NCI-H1105 treated with DMSO at 0.1 percent for 48 hours (cell line): ENCODE data around the gene TP53I11.

Source experiments
- DNase-seq: peaks from one replicate; lab custom pipeline; 2025; lab: John Stamatoyannopoulos, UW

Gene TP53I11

DNA sequence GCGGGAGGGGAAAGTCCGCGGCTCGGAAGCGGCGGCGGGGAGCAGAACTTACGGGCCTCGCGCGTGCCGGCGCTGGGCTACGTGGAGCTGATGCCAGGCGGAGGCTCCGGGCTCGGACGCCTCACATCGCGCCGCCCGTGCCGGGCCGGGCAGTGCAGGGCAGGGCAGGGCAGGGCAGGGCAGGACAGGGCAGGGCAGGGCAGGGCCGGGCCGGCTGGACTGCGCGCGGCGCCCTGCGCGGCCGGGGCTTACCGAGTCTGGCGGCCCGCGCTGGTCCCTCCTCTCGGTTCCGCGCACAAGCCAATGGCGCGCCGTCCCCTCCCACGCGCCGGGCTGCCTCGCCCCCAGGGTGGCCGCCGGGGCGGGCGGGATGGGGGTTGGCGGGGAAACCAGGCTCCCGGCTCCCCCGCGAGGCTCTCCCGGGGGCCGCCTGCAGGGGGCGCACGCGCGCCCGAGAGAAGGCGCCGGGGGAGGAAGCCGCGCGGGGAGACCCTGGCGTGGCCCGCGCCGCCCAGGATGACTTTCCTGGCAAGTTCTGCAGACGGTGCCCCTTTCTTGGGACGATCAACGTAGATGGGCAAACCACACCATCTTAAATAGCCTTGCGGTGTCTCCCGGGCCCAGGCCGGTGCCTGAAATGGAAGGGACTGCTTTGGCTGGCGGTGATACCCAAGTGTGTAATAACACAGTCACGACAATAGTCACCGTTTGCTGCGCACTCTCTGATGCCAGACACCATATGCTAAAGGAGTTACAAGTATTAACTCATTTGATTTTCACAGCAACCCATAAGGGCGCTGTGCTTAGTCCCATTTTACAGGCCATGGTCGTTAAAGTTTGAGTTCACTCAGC lies at the start of gene TP53I11:
Gene TP53I11 (minus strand): TSS at position 259 of the 852 bp plus-strand sequence. CDS start 12,548 bp downstream, outside the sequence.
- peak; percentile 68 for DNase-seq

DNA sequence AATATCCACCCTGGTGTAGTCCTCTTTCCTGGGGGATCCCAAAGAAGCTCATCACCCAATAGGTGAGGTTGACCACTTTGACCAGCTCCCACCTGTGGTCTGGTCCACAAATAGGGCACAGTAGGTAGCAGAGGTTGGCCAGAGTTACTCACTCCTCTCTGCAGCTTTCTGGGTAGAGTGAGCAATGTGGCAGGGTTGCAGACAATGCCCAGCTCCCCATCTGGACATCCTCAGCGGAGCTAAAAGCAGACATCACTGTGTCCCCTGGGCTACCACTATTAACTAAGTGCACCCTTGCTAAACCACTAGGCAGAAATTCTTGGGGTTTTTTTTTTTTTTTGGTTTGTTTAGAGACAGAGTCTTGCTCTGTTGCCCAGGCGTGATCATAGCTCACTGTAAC lies 48.4 kb upstream of the TP53I11 start:
- DNase-seq = no peak

DNA sequence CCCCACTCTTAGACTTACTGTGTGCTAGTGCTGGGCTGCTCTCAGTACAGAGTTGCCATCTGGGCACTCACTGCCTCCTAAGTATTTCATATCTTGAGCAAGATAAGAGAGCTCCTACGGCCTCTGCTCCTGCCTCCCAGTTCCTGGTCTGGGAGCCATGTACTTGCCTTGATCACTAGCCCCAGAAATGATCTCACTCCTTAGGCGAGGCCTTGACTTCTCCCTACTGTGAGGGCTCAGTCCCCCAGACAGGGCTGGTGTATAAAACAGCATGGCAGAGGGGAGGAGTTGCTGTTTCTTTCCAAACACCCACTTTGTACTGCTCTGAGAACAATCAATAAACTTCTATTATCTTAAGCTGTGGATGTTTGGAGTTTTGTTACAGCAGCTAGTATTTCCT lies 47.4 kb upstream of the TP53I11 start:
- no peak for DNase-seq

DNA sequence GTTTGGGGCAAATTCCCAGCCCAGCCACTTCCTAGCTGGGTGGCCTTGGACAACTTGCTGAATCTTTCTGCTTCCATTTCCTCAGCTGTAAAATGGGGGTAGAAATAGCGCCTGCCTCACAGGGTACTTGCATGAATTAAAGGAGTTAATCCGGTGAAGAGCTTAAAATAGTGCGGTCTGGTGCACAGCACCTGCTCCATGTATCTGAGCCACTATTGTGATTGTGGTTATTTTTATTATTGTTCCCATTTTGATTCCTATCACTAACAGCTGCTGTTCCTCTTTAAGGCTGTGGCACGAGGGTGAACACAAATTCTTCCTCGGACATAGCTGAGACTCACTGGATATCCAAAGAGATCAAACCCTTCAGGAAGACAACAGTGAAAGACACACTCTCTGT lies 46.9 kb upstream of the TP53I11 start:
- no peak for DNase-seq

GRCh38 chr11:44994753-44995152 lies 44.1 kb upstream of the TP53I11 start:
- DNase-seq = no peak

GRCh38 chr11:44993971-44994704 lies 43.5 kb upstream of the TP53I11 start:
- DNase-seq = no peak

- no peak for DNase-seq
Observed at GRCh38 chr11:44992774-44993173, 42.1 kb upstream of the TP53I11 start.

DNA sequence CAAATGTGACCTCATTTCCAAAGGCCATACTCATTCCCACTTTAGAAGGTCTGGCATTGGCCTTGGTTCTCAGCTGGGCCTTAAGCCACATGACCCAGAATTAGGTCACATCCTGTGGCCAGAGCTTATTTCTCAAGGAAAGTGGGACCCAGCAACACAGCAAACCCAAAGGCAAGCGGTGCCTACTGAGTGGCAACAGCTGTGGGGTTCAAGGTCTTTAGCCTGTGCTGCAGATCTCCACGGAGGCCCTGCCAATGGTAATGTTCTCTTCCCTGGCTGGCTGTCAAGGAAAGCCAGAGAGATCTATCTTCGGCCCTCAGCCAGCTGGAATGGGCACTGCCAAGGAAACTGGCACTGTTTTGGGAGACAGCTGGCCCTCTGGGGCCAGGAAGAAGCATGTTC lies 41.5 kb upstream of the TP53I11 start:
- no peak for DNase-seq

DNA sequence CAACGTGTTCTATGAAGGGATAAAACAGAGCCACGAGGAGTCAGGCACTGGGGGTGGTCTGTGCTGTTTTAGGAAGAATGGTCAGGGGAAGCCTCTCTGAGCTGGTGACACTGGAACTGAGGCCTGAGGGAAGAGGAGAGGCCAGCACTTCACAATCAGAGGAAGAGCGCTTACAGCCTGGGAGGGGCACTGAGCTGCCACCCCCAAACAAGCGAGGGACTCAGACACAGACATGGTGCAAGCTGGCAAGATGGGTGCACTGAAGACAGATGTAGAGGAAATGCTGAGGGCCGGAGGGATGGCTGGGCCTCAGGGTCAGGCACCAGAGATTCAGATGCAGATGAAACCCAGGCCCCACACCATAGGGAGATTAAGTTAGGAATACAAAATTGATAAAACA lies 40.0 kb upstream of the TP53I11 start:
- no peak for DNase-seq

DNA sequence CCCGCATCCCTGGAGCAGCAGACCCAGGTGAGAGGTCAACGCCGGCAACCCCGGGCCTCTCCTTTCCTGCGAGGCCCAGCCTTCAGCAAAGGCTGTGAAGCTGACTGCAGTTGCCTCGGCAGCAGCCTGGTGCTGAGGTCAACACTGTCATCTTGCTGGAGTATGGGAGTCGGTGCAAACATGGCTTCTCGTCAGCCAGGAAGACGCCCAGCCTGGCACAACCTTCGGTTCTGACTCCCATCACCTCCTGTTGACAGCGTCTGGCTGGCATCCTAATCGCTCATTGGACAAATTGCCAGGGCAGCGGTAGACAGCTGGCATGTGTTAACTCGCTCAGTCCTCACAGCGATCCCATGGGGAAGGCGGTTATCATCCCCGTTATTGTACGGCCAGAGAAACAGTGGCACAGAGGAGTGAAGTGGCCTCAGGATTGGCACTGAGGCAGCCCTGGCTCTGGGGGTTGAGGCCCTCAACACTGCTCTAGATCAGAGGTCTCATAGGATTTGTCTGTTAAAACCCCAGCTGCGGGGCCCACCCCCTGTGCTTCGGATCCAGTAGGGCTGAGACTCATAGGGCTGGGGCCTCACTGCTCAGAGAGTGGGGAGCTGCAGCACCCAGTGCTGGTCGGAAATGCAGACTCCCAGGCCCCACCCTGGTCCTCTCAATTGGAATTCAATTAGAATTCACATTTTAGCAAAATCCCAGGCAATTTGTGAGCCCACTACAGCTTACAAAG lies 39.3 kb upstream of the TP53I11 start:
- peak; percentile 94 for DNase-seq

GRCh38 chr11:44988981-44989635 lies 38.4 kb upstream of the TP53I11 start:
- DNase-seq = no peak

GRCh38 chr11:44988111-44988510 lies 37.4 kb upstream of the TP53I11 start:
- DNase-seq = no peak

DNA sequence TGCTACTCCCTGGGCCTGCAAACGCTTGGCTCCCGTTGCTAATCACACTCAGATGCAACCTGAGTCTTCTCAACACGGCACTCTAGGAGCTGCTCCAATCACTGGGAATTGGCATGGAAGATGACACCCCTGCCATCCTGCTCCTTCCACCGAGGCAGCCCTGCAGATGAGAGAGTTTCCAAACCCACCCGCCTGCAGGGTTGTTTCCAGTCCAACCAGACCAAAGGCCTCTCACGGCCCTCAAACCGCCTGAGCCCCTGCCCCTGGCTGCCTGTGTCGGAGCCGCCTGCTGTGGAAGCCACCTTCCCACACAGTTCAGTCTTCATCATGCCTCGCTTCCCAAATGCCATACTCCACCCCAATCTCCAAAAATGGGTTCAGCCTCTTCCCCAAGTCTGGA lies 36.8 kb upstream of the TP53I11 start:
- DNase-seq = no peak

DNA sequence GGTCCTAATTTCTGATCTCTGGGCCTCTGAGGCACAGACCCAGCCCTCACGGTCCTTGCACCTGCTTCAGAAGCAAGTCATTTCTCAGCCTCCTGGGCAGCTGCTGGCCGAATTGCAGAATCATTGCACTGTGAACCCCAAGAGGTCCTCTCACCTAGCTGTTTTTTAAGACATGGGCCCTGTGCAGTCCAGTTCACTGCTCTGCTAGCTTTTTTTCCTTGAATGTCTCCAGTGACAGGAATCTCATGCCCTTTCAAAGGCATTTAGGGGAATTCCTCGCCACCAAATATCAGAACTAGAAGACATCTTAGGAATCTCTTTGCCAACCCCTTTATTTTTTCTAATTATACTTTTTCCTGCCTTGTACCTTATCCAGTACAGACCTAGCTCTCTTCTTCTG lies 35.6 kb upstream of the TP53I11 start:
- no peak for DNase-seq

DNA sequence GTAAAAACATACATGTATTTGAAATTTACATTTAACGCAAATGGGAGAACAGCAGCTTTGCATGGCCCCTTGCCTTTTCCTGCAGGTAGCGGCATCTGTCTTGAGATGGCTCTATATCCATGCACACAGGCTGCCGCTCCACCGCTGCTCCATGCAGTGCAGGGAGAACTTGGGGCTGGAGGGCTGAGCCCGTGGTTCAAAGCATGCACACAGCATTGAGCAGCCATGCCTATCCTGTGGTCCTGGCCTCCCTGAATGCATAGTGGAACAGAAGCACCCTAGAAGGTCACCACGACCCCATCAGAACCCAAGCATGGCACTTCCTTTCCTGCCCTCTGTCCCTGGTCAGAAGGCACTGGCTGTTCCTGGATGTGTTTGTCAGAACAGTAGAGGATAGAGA lies 35.0 kb upstream of the TP53I11 start:
- DNase-seq = no peak

DNA sequence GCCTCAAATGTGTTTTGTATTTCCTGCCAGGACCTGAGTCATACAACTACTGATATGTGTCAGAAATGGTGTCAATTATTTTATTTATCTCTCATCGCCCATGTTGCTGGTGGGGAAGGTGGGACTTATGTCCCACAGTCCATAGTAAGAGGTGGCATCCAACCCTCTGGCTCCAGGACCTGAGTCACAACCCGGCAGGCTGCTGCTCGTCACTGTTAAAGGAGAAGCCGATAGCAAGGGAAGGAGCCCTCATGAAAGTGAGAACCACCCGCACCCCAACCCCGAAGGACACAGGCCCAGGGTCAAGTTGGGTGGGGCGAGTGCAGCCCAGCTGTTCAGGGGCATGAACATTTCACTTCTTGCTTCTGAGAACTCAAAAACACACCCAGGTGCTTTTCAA lies 33.1 kb upstream of the TP53I11 start:
- DNase-seq = no peak

DNA sequence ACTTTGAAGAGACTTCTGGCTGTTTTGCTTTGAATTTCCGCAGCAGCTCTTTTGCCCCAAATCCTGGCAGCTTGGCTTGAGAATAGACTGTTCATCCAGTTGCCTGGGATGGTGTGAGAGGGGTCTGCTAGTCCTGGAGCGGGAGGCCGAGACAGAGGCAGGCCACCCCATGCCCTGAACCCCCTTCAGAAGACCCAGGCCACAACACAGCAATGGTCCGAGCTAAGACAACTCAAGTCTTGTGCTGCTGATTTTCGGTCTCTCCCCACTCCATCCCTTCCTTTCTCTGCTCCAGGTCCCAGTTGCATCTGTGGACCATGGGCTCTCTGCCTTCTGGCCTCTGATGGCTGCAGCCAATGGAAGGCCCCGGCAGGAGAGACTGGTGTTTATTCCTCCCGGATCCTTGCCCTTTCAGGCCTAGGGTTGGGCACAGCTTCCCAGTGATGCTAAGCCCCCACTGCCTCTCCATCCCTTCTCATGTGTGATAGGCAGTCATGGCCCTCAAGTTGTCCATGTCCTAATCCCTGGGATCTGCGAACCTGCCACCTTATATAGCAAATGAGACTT lies 31.9 kb upstream of the TP53I11 start:
- no peak for DNase-seq

DNA sequence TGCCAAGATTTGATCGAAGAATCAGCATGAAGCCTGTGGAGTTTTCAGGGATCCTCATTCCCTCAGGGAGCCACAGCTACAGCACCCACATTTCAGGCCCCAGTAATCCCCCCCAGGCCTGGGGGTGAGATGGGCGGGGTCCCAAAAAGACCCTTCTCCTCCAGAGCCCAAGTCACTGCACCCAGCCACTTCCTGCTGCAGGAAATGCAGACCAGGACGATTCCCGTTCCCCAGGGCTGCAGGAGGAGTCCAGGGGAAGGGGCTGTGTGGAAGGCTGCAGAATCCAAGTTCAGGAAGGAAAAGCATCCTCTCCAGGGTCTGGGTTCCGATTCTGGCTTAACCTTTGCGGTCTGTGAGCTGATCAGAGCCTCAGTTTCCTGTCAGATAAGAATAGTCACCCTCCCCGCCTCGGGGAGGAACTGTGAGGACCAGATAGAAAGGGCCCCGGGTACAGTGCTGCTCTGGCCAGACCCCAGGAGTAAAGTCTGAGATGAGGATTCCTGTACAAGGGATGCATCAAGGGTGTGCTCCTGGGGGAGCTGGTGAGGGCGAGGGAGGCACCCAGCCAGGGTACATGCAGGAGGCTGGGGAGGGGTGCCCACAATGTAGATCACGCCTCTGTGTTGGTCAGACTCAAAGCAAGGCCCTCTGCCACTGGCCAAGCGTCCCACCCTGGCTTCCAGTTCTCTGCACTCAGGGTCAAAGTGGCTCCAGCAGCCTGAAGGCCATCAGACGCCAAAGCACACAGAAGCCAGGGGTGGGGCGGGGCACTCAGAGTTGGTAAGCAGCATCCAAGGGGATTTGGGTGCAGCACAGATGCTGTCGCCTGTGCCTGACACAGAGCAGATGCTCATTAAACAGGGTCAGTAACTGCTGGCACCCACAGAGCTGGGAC lies 30.1 kb upstream of the TP53I11 start:
- no peak for DNase-seq

DNA sequence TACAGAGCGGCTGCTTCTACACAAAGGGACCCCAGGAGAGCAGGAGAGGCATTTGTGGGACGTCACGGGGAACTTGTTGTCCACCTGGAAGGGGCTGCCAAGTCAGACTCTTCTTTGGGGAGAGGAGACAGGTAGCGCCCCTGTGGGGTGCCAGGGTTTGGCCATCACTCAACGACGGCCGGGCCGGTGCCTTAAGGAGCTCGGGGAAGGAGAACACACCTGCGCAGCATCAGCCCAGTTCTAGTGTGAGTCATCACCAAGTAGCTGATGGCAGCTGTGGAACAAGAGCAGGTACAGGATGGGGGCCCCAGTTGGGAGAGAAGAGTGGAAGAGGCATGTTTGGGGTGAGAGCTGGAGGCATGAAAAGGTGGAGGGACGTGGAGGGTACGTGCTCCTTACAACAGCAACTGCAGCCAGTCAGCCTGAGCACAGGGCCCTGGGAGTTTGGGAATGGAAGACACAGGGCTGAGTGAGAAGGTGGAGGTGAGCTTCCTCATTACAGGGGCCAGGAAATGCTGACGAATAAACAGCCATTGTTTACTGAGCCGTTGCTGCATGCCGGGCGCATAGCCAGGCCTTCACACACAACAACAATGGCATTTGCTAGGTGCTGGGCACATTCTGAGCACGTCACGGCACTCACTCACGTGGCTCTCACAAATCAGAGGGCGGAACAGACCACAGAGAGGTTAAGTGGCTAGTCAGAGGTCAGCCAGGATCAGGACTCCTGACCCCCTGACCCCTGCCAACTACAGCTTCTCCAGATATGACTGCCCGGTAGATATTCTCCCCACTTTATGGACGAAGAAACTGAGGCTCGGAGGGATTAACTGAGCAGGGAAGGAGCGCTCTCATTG lies 29.1 kb upstream of the TP53I11 start:
- DNase-seq = peak; percentile 93

GRCh38 chr11:44978961-44979331 lies 28.3 kb upstream of the TP53I11 start:
- peak; percentile 97 for DNase-seq
